Neural progenitor cell (in vitro differentiated cells): ENCODE measurements around the gene MROH2A. TPM values are rescaled to one million over a fixed set of nuclear protein-coding genes. Genes with fewer than 3 reads are reported as not detected.

Source experiments
- DNase-seq: peaks from one replicate; pipeline ENCODE4 v3.0.0-alpha.2; 2016; ENCODE audit warnings: low spot score
- H2AFZ ChIP-seq: fragments of 200-600 bp; sonication (generic); replicated peaks from 2 replicates; pipeline ENCODE4 v1.6.1; 2016; ENCODE audit warnings: antibody characterized with exemption
- H3F3A ChIP-seq: fragments of 200-600 bp; sonication (generic); 2 replicates; pipeline ENCODE4 v1.6.1; 2016; ENCODE audit warnings: antibody characterized with exemption, low read depth
- H3K27ac ChIP-seq: fragments of 200-600 bp; sonication (generic); 2 replicates; pipeline ENCODE4 v1.5.1; 2016; ENCODE audit warnings: mild to moderate bottlenecking
- H3K27me3 ChIP-seq: fragments of 200-600 bp; sonication (generic); 2 replicates; pipeline ENCODE4 v1.6.1; 2016; ENCODE audit warnings: mild to moderate bottlenecking, moderate library complexity
- H3K36me3 ChIP-seq: fragments of 200-600 bp; sonication (generic); 2 replicates; pipeline ENCODE4 v1.5.1; 2016
- H3K4me1 ChIP-seq: fragments of 200-600 bp; sonication (generic); 2 replicates; pipeline ENCODE4 v1.6.1; 2016; ENCODE audit warnings: mixed run types
- H3K4me2 ChIP-seq: fragments of 200-600 bp; sonication (generic); 2 replicates; pipeline ENCODE4 v1.6.1; 2016
- H3K4me3 ChIP-seq: fragments of 200-600 bp; sonication (generic); 2 replicates; pipeline ENCODE4 v1.5.1; 2016
- H3K79me2 ChIP-seq: fragments of 200-600 bp; sonication (generic); 2 replicates; pipeline ENCODE4 v1.6.1; 2016; ENCODE audit warnings: low read depth
- H3K9ac ChIP-seq: fragments of 200-600 bp; sonication (generic); 2 replicates; pipeline ENCODE4 v1.6.1; 2016
- H3K9me3 ChIP-seq: fragments of 200-600 bp; sonication (generic); 2 replicates; pipeline ENCODE4 v1.5.1; 2016; ENCODE audit warnings: low read depth
- H4K20me1 ChIP-seq: fragments of 200-600 bp; sonication (generic); 2 replicates; pipeline ENCODE4 v1.6.1; 2016; ENCODE audit warnings: low read depth
- H3K27ac Mint-ChIP-seq: 3 replicates; pipeline ENCODE4 v1.8.0; 2021; ENCODE audit warnings: mixed read lengths
- H3K27me3 Mint-ChIP-seq: 2 replicates; pipeline ENCODE4 v1.8.0; 2022; ENCODE audit warnings: low read depth, mild to moderate bottlenecking, inconsistent platforms, moderate library complexity, mixed read lengths; ENCODE audit not compliant: insufficient read depth
- H3K36me3 Mint-ChIP-seq: 3 replicates; pipeline ENCODE4 v1.8.0; 2021; ENCODE audit warnings: mixed read lengths
- H3K4me1 Mint-ChIP-seq: 3 replicates; pipeline ENCODE4 v1.8.0; 2021; ENCODE audit warnings: mixed read lengths
- H3K4me3 Mint-ChIP-seq: 3 replicates; pipeline ENCODE4 v1.8.0; 2021; ENCODE audit warnings: mild to moderate bottlenecking, moderate library complexity, mixed read lengths
- H3K9me3 Mint-ChIP-seq: 3 replicates; pipeline ENCODE4 v1.8.0; 2020; ENCODE audit warnings: mixed read lengths
- EZH2 ChIP-seq: fragments of 200-600 bp; sonication (generic); IDR thresholded peaks from 2 replicates; pipeline ENCODE4 v1.6.1; 2017; ENCODE audit warnings: antibody characterized with exemption, mild to moderate bottlenecking, moderate library complexity
- EZH2phosphoT487 ChIP-seq: fragments of 200-600 bp; sonication (generic); IDR thresholded peaks from 2 replicates; pipeline ENCODE4 v1.6.1; 2017; ENCODE audit warnings: antibody characterized with exemption
- total RNA-seq: library from RNA; depleted of rRNA; stranded (reverse); fragments of >200 nt; gene quantifications from 2 replicates; pipeline ENCODE4 v1.2.3, GENCODE V29; 2015; ENCODE audit warnings: low replicate concordance
- TF ChIP-seq, protein P1 (sequence below): fragments of 200-600 bp; sonication (generic); IDR thresholded peaks from 2 replicates; pipeline ENCODE4 v1.5.1; 2017; ENCODE audit warnings: antibody characterized with exemption, mild to moderate bottlenecking

MROH2A gene
- total RNA-seq, 1 donor from 2014 or later: not detected

DNA sequence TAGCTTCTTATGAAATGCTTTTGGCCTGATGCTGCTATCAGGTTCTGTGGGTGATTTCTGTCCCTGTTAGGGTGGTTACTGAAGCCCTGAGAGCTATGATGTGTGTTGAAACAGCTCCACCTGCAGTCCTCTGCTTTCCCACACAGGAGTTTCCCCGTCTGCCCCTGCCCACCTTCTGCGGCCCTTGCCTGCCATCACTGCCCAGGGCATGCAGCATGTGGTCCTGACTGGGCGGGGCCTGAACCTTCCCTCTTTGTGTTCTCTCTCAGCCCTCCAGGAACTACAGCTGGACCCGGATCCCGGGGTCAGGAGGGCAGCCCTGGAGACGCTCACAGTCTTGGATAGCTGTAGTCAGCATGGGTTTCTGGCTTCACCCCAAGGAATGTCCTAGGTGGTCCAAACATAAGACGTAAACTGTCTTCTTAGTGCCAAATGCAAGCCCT is 54.8 kb downstream of the MROH2A start:
- peaks cover 23% of the 10 kb centered on the region for H3F3A ChIP-seq
- H3K27ac ChIP-seq: peak overlapping the region; percentile 53
- H4K20me1 ChIP-seq: peaks cover 39% of the 10 kb centered on the region
- Mint-ChIP-seq H3K27me3 (peaks cover 2% of the 10 kb centered on the region), H3K36me3 (peaks cover 27% of the 10 kb centered on the region), H3K4me3 (no peak overlapping the region), H3K27ac (no peak overlapping the region), H3K4me1 (peaks cover 15% of the 10 kb centered on the region), H3K9me3 (no peaks in the 10 kb centered on the region)
- H3K4me2 ChIP-seq: no peak overlapping the region
- H3K4me3 ChIP-seq: no peak overlapping the region
- no peaks in the 10 kb centered on the region for H3K27me3 ChIP-seq
- TF ChIP-seq EZH2phosphoT487 (no peak), EZH2 (no peak)
- TF ChIP-seq, protein P1, sequence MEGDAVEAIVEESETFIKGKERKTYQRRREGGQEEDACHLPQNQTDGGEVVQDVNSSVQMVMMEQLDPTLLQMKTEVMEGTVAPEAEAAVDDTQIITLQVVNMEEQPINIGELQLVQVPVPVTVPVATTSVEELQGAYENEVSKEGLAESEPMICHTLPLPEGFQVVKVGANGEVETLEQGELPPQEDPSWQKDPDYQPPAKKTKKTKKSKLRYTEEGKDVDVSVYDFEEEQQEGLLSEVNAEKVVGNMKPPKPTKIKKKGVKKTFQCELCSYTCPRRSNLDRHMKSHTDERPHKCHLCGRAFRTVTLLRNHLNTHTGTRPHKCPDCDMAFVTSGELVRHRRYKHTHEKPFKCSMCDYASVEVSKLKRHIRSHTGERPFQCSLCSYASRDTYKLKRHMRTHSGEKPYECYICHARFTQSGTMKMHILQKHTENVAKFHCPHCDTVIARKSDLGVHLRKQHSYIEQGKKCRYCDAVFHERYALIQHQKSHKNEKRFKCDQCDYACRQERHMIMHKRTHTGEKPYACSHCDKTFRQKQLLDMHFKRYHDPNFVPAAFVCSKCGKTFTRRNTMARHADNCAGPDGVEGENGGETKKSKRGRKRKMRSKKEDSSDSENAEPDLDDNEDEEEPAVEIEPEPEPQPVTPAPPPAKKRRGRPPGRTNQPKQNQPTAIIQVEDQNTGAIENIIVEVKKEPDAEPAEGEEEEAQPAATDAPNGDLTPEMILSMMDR: peak; percentile 64
- H3K36me3 ChIP-seq: peaks cover 9% of the 10 kb centered on the region
- no peak overlapping the region for H2AFZ ChIP-seq
- peaks cover 10% of the 10 kb centered on the region for H3K4me1 ChIP-seq
- no peaks in the 10 kb centered on the region for H3K9me3 ChIP-seq
- peak; percentile 85 for DNase-seq
- no peak overlapping the region for H3K9ac ChIP-seq
- H3K79me2 ChIP-seq: peaks cover 30% of the 10 kb centered on the region

DNA sequence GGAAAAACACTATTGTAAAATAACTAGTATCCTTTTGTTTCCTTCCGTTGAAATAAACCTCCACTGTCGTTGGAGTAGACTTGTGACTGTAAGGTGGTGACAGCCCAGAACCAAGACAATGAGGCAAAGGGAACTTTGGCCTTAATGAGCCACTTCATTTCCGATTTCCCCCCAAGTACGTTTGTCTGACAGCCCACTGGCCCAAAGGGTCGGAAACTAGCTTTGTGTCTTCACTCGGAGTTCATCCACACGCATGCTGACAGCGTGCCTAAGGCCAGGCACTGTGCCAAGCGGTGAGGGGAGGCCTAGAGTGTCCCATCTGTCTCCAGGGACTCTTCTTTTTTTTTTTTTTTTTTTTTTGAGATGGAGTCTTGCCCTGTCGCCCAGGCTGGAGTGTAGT is 55.2 kb downstream of the MROH2A start:
- no peak overlapping the region for H3K4me2 ChIP-seq
- H3K36me3 ChIP-seq: peaks cover 11% of the 10 kb centered on the region
- H3K9me3 ChIP-seq: no peaks in the 10 kb centered on the region
- Mint-ChIP-seq H3K4me3 (no peak overlapping the region), H3K9me3 (no peaks in the 10 kb centered on the region), H3K36me3 (peaks cover 32% of the 10 kb centered on the region), H3K27me3 (peaks cover 2% of the 10 kb centered on the region), H3K4me1 (peaks cover 15% of the 10 kb centered on the region), H3K27ac (no peak overlapping the region)
- no peak overlapping the region for H3K9ac ChIP-seq
- H3K27me3 ChIP-seq: no peaks in the 10 kb centered on the region
- H3K27ac ChIP-seq: peak overlapping the region; percentile 53
- H3K4me3 ChIP-seq: no peak overlapping the region
- H2AFZ ChIP-seq: no peak overlapping the region
- H3K4me1 ChIP-seq: peaks cover 10% of the 10 kb centered on the region
- H4K20me1 ChIP-seq: peaks cover 44% of the 10 kb centered on the region
- peaks cover 35% of the 10 kb centered on the region for H3K79me2 ChIP-seq
- no peak for DNase-seq
- peaks cover 23% of the 10 kb centered on the region for H3F3A ChIP-seq
- TF ChIP-seq, protein P1: no peak
- TF ChIP-seq EZH2phosphoT487 (no peak), EZH2 (no peak)

DNA sequence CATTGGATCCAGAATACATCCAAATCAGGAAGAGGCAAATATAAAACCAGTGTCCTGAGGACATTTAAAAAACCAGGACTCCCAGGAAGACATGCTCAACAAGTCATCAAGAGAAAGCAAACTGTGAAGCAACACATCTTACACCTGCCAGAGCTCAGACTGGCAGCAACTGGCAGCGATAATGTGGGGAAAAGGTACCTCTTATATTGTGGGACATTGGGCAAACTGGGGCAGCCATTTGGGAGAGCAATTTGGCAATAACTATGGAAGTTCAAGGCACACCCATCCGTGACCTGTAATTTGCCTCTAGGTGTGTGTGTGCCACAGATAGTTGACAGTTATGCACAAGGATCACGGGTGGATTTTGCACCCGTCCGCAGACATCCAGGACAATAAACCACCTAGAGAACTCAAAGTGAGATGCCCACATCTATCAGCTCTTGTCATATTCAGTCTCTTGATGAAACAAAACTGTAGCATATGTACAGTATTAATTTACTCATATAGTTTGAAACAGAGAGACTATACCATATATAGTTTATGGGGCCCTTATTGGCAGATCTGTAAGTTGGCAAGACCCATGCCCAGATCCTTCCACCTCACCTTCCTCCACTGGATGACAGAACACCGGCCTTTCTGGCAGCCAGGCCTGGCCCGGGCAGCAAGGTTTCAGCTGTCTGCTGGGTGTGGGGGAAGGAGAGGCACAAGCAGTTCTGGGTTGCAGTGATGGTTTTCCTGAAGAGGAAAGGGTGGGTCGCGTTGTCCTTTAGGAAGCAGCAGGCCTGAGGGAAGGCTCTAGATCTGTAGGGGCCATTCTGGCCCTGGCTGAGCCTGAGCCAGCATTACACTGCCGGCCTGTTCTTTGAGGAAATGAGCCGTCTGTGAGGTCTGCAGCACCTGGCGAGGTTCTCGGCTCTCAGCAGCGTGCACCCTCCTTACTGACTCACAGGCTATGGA is 57.4 kb downstream of the MROH2A start:
- peaks cover 11% of the 10 kb centered on the region for H3K36me3 ChIP-seq
- no peaks in the 10 kb centered on the region for H3K27me3 ChIP-seq
- H3K36me3 Mint-ChIP-seq: peaks cover 48% of the 10 kb centered on the region
- peaks cover 23% of the 10 kb centered on the region for H3F3A ChIP-seq
- no peak overlapping the region for H3K4me3 ChIP-seq
- TF ChIP-seq, protein P1: no peak
- TF ChIP-seq EZH2phosphoT487: no peak
- no peaks in the 10 kb centered on the region for H3K9me3 ChIP-seq
- no peak overlapping the region for H3K27ac ChIP-seq
- H3K4me1 ChIP-seq: peaks cover 10% of the 10 kb centered on the region
- H2AFZ ChIP-seq: no peak overlapping the region
- H3K4me3 Mint-ChIP-seq: no peak overlapping the region
- H3K27ac Mint-ChIP-seq: no peak overlapping the region
- peaks cover 2% of the 10 kb centered on the region for H3K27me3 Mint-ChIP-seq
- H3K79me2 ChIP-seq: peaks cover 56% of the 10 kb centered on the region
- peaks cover 19% of the 10 kb centered on the region for H3K4me1 Mint-ChIP-seq
- H3K4me2 ChIP-seq: no peak overlapping the region
- H3K9ac ChIP-seq: no peak overlapping the region
- H3K9me3 Mint-ChIP-seq: no peaks in the 10 kb centered on the region
- peaks cover 65% of the 10 kb centered on the region for H4K20me1 ChIP-seq
- no peak for DNase-seq
